Breast epithelium (tissue), 4 donors: ENCODE measurements around the gene KNSTRN. TPM values are rescaled to one million over a fixed set of nuclear protein-coding genes. Genes with fewer than 3 reads are reported as not detected.
A peak's percentile ranks its signal among the peaks of the same experiment; 100 is the strongest.

Source experiments
- DNase-seq, 2 donors: peaks; one replicate each; pipeline ENCODE4 v3.0.0-alpha.2; 2019; ENCODE audit warnings: low spot score in 2 of 2
- H3K27ac ChIP-seq, 2 donors: fragments of 200-600 bp; sonication (generic) in 1 of 2; one replicate each; pipeline ENCODE4 v1.5.1; 2016 to 2019; ENCODE audit warnings: mild to moderate bottlenecking in 1 of 2
- H3K27me3 ChIP-seq, 2 donors: fragments of 200-600 bp; sonication (generic) in 1 of 2; one replicate each; pipeline versions ENCODE4 v1.5.1 to v1.6.0; 2017 to 2019; ENCODE audit warnings: control low read depth in 1 of 2, mild to moderate bottlenecking in 1 of 2
- H3K36me3 ChIP-seq: fragments of 200-600 bp; one replicate; pipeline ENCODE4 v1.5.1; 2019
- H3K4me1 ChIP-seq, 2 donors: fragments of 200-600 bp; sonication (generic); one replicate each; pipeline ENCODE4 v1.5.1; 2016 to 2019; ENCODE audit warnings: control low read depth in 1 of 2
- H3K4me3 ChIP-seq, 3 donors: fragments of 200-600 bp; sonication (generic); 1 replicate in 2 of 3; 2 replicates in 1 of 3; pipeline ENCODE4 v1.5.1; 2016 to 2019; ENCODE audit warnings: mild to moderate bottlenecking in 3 of 3, moderate library complexity in 2 of 3
- H3K9me3 ChIP-seq, 2 donors: fragments of 200-600 bp; sonication (generic) in 1 of 2; one replicate each; pipeline ENCODE4 v1.5.1; 2016 to 2019; ENCODE audit warnings: control low read depth in 1 of 2
- CTCF ChIP-seq, 3 donors: fragments of 450-650 bp; IDR thresholded peaks; one replicate each; pipeline ENCODE4 v1.5.1; 2016 to 2017; ENCODE audit warnings: antibody characterized with exemption in 3 of 3, mild to moderate bottlenecking in 3 of 3, moderate library complexity in 3 of 3
- POLR2A ChIP-seq: fragments of 450-650 bp; IDR thresholded peaks from one replicate; pipeline ENCODE4 v1.6.1; 2016; ENCODE audit warnings: antibody characterized with exemption, mild to moderate bottlenecking, moderate library complexity
- POLR2AphosphoS5 ChIP-seq, 3 donors: sonication (generic); formaldehyde crosslinking; IDR thresholded peaks; one replicate each; pipeline ENCODE4 v1.6.1; 2017; ENCODE audit warnings: antibody characterized with exemption in 3 of 3
- intact Hi-C: fragments of 100-400 bp; cut with DNase I; formaldehyde crosslinking; loops from one replicate; pipeline ENCODE4 v1.15.1; 2023; ENCODE audit warnings: low total_unique reads
- total RNA-seq, 3 donors: library from RNA; depleted of rRNA; stranded (reverse); fragments of >200 nt; gene quantifications; one replicate each; pipeline ENCODE4 v1.1.0, GENCODE V29; 2016

KNSTRN gene
- total RNA-seq, 3 donors from 2014 or later: 9.1 to 19.8 (median 12.1) TPM

GRCh38 chr15:40399370-40399769 is 16.8 kb downstream of the KNSTRN start:
- DNase-seq: no peak
- Histone ChIP-seq H3K27me3 (no peaks in the 10 kb centered on the region), H3K9me3 (no peaks in the 10 kb centered on the region), H3K4me3 (no peak overlapping the region), H3K36me3 (no peaks in the 10 kb centered on the region), H3K27ac (no peak overlapping the region), H3K4me1 (no peaks in the 10 kb centered on the region)
- intact Hi-C loops: no loop called here
- no peak for TF ChIP-seq POLR2AphosphoS5 (IDR thresholded peaks at IDR 0.05)
- no peak for TF ChIP-seq CTCF (IDR thresholded peaks at IDR 0.05)

- DNase-seq: peak; percentile 91 to 93
- H3K4me3 ChIP-seq: peak within 1 kb of the TSS; percentile 64 to 84 (median 72)
- H3K9me3 ChIP-seq: no peaks in the 10 kb centered on the region
- no peaks in the 10 kb centered on the region for H3K27me3 ChIP-seq
- intact Hi-C loops: no loop called here
- TF ChIP-seq CTCF (IDR thresholded peaks at IDR 0.05) (peak in 1 of 3 donors; percentile 6), POLR2AphosphoS5 (IDR thresholded peaks at IDR 0.05) (peak; percentile 65 to 83 (median 68)), POLR2A (peak; percentile 41)
- no peaks in the 10 kb centered on the region for H3K36me3 ChIP-seq
- peak within 1 kb of the TSS; percentile 79 to 80 for H3K27ac ChIP-seq
- H3K4me1 ChIP-seq: no peaks in the 10 kb centered on the region
These were observed 23.2 kb downstream of the KNSTRN start, which contains the start of gene IVD for GRCh38 chr15:40405501-40406381. TSS of gene IVD (plus strand) at chr15:40405795. CDS start at chr15:40405828, 33 bp downstream.

- H3K4me1 ChIP-seq: no peaks in the 10 kb centered on the region
- no peaks in the 10 kb centered on the region for H3K27me3 ChIP-seq
- no peak for DNase-seq
- no peaks in the 10 kb centered on the region for H3K36me3 ChIP-seq
- no peaks in the 10 kb centered on the region for H3K9me3 ChIP-seq
- intact Hi-C loops: no loop called here
- TF ChIP-seq CTCF (IDR thresholded peaks at IDR 0.05) (no peak), POLR2AphosphoS5 (IDR thresholded peaks at IDR 0.05) (no peak), POLR2A (no peak)
- H3K4me3 ChIP-seq: no peak overlapping the region
- H3K27ac ChIP-seq: peak overlapping the region in 1 of 2 donors; percentile 13
These were observed 24.9 kb downstream of the KNSTRN start for GRCh38 chr15:40407330-40407990.

- no peak overlapping the region for H3K27ac ChIP-seq
- no peaks in the 10 kb centered on the region for H3K36me3 ChIP-seq
- no peaks in the 10 kb centered on the region for H3K27me3 ChIP-seq
- intact Hi-C loops: no loop called here
- no peaks in the 10 kb centered on the region for H3K9me3 ChIP-seq
- H3K4me1 ChIP-seq: no peaks in the 10 kb centered on the region
- no peak overlapping the region for H3K4me3 ChIP-seq
- no peak for DNase-seq
- TF ChIP-seq POLR2A: no peak
These were observed 26.8 kb downstream of the KNSTRN start for GRCh38 chr15:40409366-40409765.

- H3K27ac ChIP-seq: no peak overlapping the region
- H3K27me3 ChIP-seq: no peaks in the 10 kb centered on the region
- intact Hi-C loops: loop anchor here (10.0 kb wide), 1 partner anchor 1804 kb away; no protein-coding TSS in a partner anchor
- H3K36me3 ChIP-seq: no peaks in the 10 kb centered on the region
- no peak overlapping the region for H3K4me3 ChIP-seq
- no peak for TF ChIP-seq POLR2AphosphoS5 (IDR thresholded peaks at IDR 0.05)
- DNase-seq: no peak
- H3K4me1 ChIP-seq: no peaks in the 10 kb centered on the region
- H3K9me3 ChIP-seq: no peaks in the 10 kb centered on the region
These were observed 28.0 kb downstream of the KNSTRN start for GRCh38 chr15:40410476-40410875.
